Gastrocnemius medialis (tissue), 4 donors: Measurements from ENCODE around the gene BMX. TPM values are rescaled to one million over a fixed set of nuclear protein-coding genes. Genes with fewer than 3 reads are reported as not detected.

ENCODE experiments used
- ATAC-seq, 2 donors: fragments of 150-250 bp; one replicate each; pipeline ENCODE4 v1.9.1; 2016
- DNase-seq, 2 donors: peaks; one replicate each; pipeline ENCODE4 v3.0.0-alpha.2; 2019
- H3K27ac ChIP-seq, 4 donors: fragments of 200-600 bp; sonication (generic); 1 replicate in 1 of 4; 2 replicates in 3 of 4; pipeline ENCODE4 v1.5.1; 2016 to 2018; ENCODE audit warnings: mild to moderate bottlenecking in 2 of 4, moderate library complexity in 1 of 4
- H3K27me3 ChIP-seq, 3 donors: fragments of 200-600 bp; sonication (generic) in 2 of 3; 1 replicate in 1 of 3; 2 replicates in 2 of 3; pipeline versions ENCODE4 v1.5.1 to v1.6.0; 2016 to 2019; ENCODE audit warnings: mild to moderate bottlenecking in 1 of 3, moderate library complexity in 1 of 3
- H3K36me3 ChIP-seq, 2 donors: fragments of 200-600 bp; sonication (generic) in 1 of 2; one replicate each; pipeline ENCODE4 v1.5.1; 2017 to 2018
- H3K4me1 ChIP-seq, 2 donors: fragments of 200-600 bp; sonication (generic) in 1 of 2; one replicate each; pipeline ENCODE4 v1.5.1; 2016 to 2017; ENCODE audit warnings: mild to moderate bottlenecking in 2 of 2
- H3K4me3 ChIP-seq, 4 donors: fragments of 200-600 bp; sonication (generic) in 3 of 4; 1 replicate in 1 of 4; 2 replicates in 3 of 4; pipeline ENCODE4 v1.5.1; 2016 to 2019; ENCODE audit warnings: mild to moderate bottlenecking in 2 of 4
- H3K9me3 ChIP-seq, 3 donors: fragments of 200-600 bp; sonication (generic) in 2 of 3; 1 replicate in 1 of 3; 2 replicates in 2 of 3; pipeline ENCODE4 v1.5.1; 2016 to 2019
- CTCF ChIP-seq, 5 experiments: fragments of 450-650 bp in 3 of 5; fragments of 200-600 bp in 2 of 5; sonication (generic) in 2 of 5; IDR thresholded peaks in 4 of 5; conservative IDR thresholded peaks in 1 of 5; 1 replicate in 4 of 5; 2 replicates in 1 of 5; pipeline ENCODE4 v1.5.1; 2016 to 2019; ENCODE audit warnings: antibody characterized with exemption in 5 of 5, mild to moderate bottlenecking in 3 of 5, moderate library complexity in 3 of 5
- POLR2A ChIP-seq, 2 donors: fragments of 450-650 bp; IDR thresholded peaks; one replicate each; pipeline ENCODE4 v1.6.1; 2017; ENCODE audit warnings: antibody characterized with exemption in 2 of 2, mild to moderate bottlenecking in 2 of 2, moderate library complexity in 2 of 2
- in situ Hi-C, 4 donors: fragments of 200-750 bp; cut with MboI; loops; one replicate each; pipeline versions ENCODE4 v1.15.0 to v1.8.0; 2017; ENCODE audit warnings: low sequenced_read_pairs in 4 of 4
- intact Hi-C: fragments of 100-400 bp; cut with DNase I; formaldehyde crosslinking; loops from one replicate; pipeline ENCODE4 v1.15.1; 2023; ENCODE audit warnings: low total_unique reads
- total RNA-seq, 4 donors: library from RNA; depleted of rRNA; stranded (reverse); fragments of >200 nt; gene quantifications; one replicate each; pipeline versions ENCODE4 v1.1.0 to v1.2.3, GENCODE V29; 2016

The BMX gene
- total RNA-seq, 4 donors from 2014 or later: 0.40 to 2.4 (median 0.82) TPM

- peaks cover 0 to 2% (median 0%) of the 10 kb centered on the region in 3 donors for H3K27me3 ChIP-seq
- in situ Hi-C loops: loop anchor here in 1 of 4 donors (10.0 kb wide), 1 partner anchor 92 kb away; no protein-coding TSS in a partner anchor
- TF ChIP-seq POLR2A (IDR thresholded peaks at IDR 0.05): no peak
- TF ChIP-seq CTCF (IDR thresholded peaks at IDR 0.05 in 4 of 5, conservative IDR thresholded peaks at IDR 0.05 in 1 of 5): no peak
- intact Hi-C loops: loop anchor here (10.0 kb wide), 1 partner anchor 1748 kb away; no protein-coding TSS in a partner anchor
- H3K27ac ChIP-seq: peak overlapping the region in 2 of 4 donors; percentile 34 to 50
- no peaks in the 10 kb centered on the region for H3K9me3 ChIP-seq
- H3K4me3 ChIP-seq: no peak overlapping the region
- H3K4me1 ChIP-seq: peaks cover 14 to 18% of the 10 kb centered on the region in 2 donors
- ATAC-seq: no peak
- no peak for DNase-seq
- no peaks in the 10 kb centered on the region for H3K36me3 ChIP-seq
Observed at GRCh38 chrX:15472531-15472930, 28.1 kb upstream of the BMX start.

- TF ChIP-seq CTCF (IDR thresholded peaks at IDR 0.05 in 4 of 5, conservative IDR thresholded peaks at IDR 0.05 in 1 of 5): no peak
- TF ChIP-seq POLR2A (IDR thresholded peaks at IDR 0.05): no peak
- ATAC-seq (no peak), DNase-seq (no peak)
- Histone ChIP-seq H3K27me3 (peaks cover 0 to 2% (median 0%) of the 10 kb centered on the region in 3 donors), H3K36me3 (peaks cover 0 to 8% of the 10 kb centered on the region in 2 donors), H3K27ac (peak overlapping the region in 3 of 4 donors; percentile 42 to 64 (median 60)), H3K4me3 (no peak overlapping the region), H3K9me3 (no peaks in the 10 kb centered on the region), H3K4me1 (peaks cover 10 to 14% of the 10 kb centered on the region in 2 donors)
- in situ Hi-C loops (loop anchor here in 1 of 4 donors (10.0 kb wide), 1 partner anchor 91 kb away; no protein-coding TSS in a partner anchor), intact Hi-C loops (loop anchor here (10.0 kb wide), 1 partner anchor 1749 kb away; no protein-coding TSS in a partner anchor)
Observed at GRCh38 chrX:15474028-15474427, 26.6 kb upstream of the BMX start.

GRCh38 chrX:15475021-15475420 is 25.6 kb upstream of the BMX start:
- Histone ChIP-seq H3K27ac (peak overlapping the region; percentile 42 to 64 (median 56)), H3K4me3 (no peak overlapping the region), H3K4me1 (peaks cover 10 to 14% of the 10 kb centered on the region in 2 donors), H3K9me3 (no peaks in the 10 kb centered on the region), H3K27me3 (peaks cover 0 to 2% (median 0%) of the 10 kb centered on the region in 3 donors), H3K36me3 (peaks cover 0 to 8% of the 10 kb centered on the region in 2 donors)
- in situ Hi-C loops: loop anchor here in 3 of 4 donors (10.0 to 25.0 kb wide), 3 partner anchors 90 to 187 kb away; partner anchors contain the start of genes CLTRN (in 1 of the 3) and PIGA (in 1 of the 3)
- ATAC-seq (peak in 1 of 2 donors; percentile 41), DNase-seq (no peak)
- TF ChIP-seq CTCF (IDR thresholded peaks at IDR 0.05 in 4 of 5, conservative IDR thresholded peaks at IDR 0.05 in 1 of 5) (no peak), POLR2A (IDR thresholded peaks at IDR 0.05) (no peak)
- intact Hi-C loops: loop anchor here (10.0 kb wide), 1 partner anchor 1750 kb away; no protein-coding TSS in a partner anchor

- Histone ChIP-seq H3K4me3 (no peak overlapping the region), H3K4me1 (peaks cover 10 to 14% of the 10 kb centered on the region in 2 donors), H3K36me3 (peaks cover 0 to 8% of the 10 kb centered on the region in 2 donors), H3K27ac (peak overlapping the region; percentile 42 to 64 (median 56)), H3K9me3 (no peaks in the 10 kb centered on the region), H3K27me3 (peaks cover 0 to 2% (median 0%) of the 10 kb centered on the region in 3 donors)
- no peak for TF ChIP-seq CTCF (IDR thresholded peaks at IDR 0.05 in 4 of 5, conservative IDR thresholded peaks at IDR 0.05 in 1 of 5)
- no peak for TF ChIP-seq POLR2A (IDR thresholded peaks at IDR 0.05)
- intact Hi-C loops (loop anchor here (10.0 kb wide), 1 partner anchor 1751 kb away; no protein-coding TSS in a partner anchor), in situ Hi-C loops (loop anchor here in 3 of 4 donors (10.0 to 25.0 kb wide), 3 partner anchors 89 to 187 kb away; partner anchors contain the start of genes CLTRN (in 1 of the 3) and PIGA (in 1 of the 3))
- no peak for DNase-seq
- no peak for ATAC-seq
Observed at GRCh38 chrX:15475486-15475885, 25.1 kb upstream of the BMX start.
